Hepatocyte (in vitro differentiated cells): ENCODE data around the gene SCIMP.

Experiments
- EZH2 ChIP-seq: fragments of 200-600 bp; sonication (generic); IDR thresholded peaks from 2 replicates; pipeline ENCODE4 v1.6.1; 2016; ENCODE audit warnings: antibody characterized with exemption, mild to moderate bottlenecking, borderline replicate concordance
- TF ChIP-seq, protein P1 (sequence below): fragments of 200-600 bp; sonication (generic); IDR thresholded peaks from 2 replicates; pipeline ENCODE4 v1.5.1; 2016; ENCODE audit warnings: antibody characterized with exemption, mild to moderate bottlenecking; ENCODE audit not compliant: poor library complexity

DNA sequence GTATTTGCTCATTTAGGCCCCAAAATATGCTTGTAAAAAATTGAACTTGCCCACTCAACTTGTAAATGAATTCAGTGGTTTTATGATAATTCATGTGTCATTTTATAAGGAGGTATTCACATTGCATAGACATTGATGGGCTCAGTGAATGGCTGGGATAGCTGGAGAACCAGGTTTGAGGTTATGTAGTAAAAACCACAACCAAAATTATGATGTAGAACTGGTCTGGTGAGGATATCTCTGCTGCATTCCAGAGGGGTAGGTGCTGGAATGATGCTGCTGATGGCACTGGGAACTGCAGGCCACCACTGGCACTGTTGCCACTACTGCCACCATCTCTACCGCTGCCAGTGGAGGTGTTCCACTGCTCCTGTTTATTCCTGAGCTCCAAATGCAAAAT is 25.9 kb upstream of the SCIMP start:
- TF ChIP-seq, protein P1, sequence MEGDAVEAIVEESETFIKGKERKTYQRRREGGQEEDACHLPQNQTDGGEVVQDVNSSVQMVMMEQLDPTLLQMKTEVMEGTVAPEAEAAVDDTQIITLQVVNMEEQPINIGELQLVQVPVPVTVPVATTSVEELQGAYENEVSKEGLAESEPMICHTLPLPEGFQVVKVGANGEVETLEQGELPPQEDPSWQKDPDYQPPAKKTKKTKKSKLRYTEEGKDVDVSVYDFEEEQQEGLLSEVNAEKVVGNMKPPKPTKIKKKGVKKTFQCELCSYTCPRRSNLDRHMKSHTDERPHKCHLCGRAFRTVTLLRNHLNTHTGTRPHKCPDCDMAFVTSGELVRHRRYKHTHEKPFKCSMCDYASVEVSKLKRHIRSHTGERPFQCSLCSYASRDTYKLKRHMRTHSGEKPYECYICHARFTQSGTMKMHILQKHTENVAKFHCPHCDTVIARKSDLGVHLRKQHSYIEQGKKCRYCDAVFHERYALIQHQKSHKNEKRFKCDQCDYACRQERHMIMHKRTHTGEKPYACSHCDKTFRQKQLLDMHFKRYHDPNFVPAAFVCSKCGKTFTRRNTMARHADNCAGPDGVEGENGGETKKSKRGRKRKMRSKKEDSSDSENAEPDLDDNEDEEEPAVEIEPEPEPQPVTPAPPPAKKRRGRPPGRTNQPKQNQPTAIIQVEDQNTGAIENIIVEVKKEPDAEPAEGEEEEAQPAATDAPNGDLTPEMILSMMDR = no peak
- TF ChIP-seq EZH2 = no peak
